ENCODE data around the gene TIE1. TPM values are rescaled to one million over a fixed set of nuclear protein-coding genes. Genes with fewer than 3 reads are reported as not detected.

Gene TIE1
- total and polyA plus RNA-seq, 12 donors, result 5.0 to 49.8 (median 27.0) TPM

DNA sequence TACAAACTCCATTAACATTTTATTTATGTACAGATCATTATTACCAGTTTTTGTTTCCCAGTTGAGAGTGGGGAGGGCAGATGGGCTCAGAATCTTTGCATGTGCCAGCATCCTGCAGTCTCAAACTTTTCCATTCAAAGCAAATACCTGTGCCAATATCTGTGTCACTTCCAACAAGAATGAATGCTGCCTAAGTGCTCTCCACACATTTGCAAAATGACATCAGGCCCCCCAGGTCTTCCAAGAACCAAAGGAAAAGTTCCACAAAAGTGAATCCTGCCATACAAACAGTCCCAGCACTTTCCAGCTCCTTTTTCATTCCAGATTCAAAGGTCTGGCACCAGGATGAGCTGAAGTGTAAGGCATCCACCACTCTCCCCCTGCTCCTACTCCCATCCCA is 1.7 kb upstream of the TIE1 start:
- Histone ChIP-seq H3K4me3 (no peak overlapping the region), H3K4me1 (replicated peaks in 1 of 2) (peaks cover 0 to 12% of the 10 kb centered on the region in 2 donors), H3K27ac (no peak overlapping the region), H3K36me3 (replicated peaks in 1 of 2) (no peaks in the 10 kb centered on the region), H3K27me3 (no peaks in the 10 kb centered on the region), H3K9me3 (replicated peaks in 1 of 3) (no peaks in the 10 kb centered on the region)
- TF ChIP-seq POLR2A (IDR thresholded peaks at IDR 0.05) (no peak), CTCF (IDR thresholded peaks at IDR 0.05) (no peak)
- intact Hi-C loops (cut with DNase I), result no loop called here
- no peak for DNase-seq

- Histone ChIP-seq H3K4me1 (replicated peaks in 1 of 2) (no peaks in the 10 kb centered on the region), H3K36me3 (replicated peaks in 1 of 2) (no peaks in the 10 kb centered on the region), H3K9me3 (replicated peaks in 1 of 3) (no peaks in the 10 kb centered on the region), H3K27ac (no peak overlapping the region), H3K4me3 (no peak overlapping the region), H3K27me3 (no peaks in the 10 kb centered on the region)
- WGBS, 4 donors, result 69 to 76% (median 74%) methylated on average over 1 of the region's 1 CpG
- TF ChIP-seq CTCF (IDR thresholded peaks at IDR 0.05) (no peak), POLR2A (IDR thresholded peaks at IDR 0.05) (no peak)
- intact Hi-C loops (cut with DNase I), result no loop called here
- DNase-seq, result no peak
Measured at GRCh38 chr1:43302201-43302600, 1.4 kb downstream of the TIE1 start.

DNA sequence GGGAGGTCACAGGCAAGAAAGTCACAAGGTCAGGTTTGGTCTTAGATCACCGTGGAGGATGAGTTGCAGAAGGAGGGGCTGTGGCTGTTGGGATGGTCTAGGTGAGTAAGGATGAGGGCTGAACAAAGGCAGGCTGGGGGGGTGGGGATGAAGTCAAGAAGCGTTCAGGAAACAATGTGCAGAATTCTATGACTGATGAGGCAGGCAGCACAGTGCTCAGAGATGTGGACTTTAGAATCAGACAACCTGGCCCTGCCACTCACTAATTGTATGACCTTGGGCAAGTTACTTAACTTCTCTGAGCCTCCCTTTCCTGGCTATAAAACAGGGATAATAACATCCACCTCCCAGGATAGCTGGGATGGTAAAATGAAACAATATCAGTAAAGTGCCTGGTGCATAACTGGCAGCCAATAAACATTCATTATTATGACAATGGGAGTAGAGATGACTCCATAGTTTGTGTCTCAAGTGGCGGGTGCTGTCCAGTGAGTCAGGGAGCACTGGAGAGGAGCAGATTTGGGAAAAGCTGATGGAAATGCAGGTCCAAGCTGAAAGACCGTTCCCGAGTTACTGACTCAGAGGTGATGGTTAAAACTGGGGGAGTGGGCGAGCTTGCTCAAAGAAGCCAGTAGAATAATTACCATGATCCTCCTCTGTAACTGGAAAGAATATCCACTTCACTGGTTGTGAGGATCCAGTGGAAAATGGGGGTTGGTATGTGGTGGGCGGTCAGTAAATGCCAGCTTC is 2.1 kb downstream of the TIE1 start:
- no peak overlapping the region for H3K4me3 ChIP-seq
- no peaks in the 10 kb centered on the region for H3K9me3 ChIP-seq (replicated peaks in 1 of 3)
- no peak overlapping the region for H3K27ac ChIP-seq
- no peaks in the 10 kb centered on the region for H3K36me3 ChIP-seq (replicated peaks in 1 of 2)
- no peak for TF ChIP-seq CTCF (IDR thresholded peaks at IDR 0.05)
- no peaks in the 10 kb centered on the region for H3K27me3 ChIP-seq
- intact Hi-C loops (cut with DNase I), result no loop called here
- no peaks in the 10 kb centered on the region for H3K4me1 ChIP-seq (replicated peaks in 1 of 2)
- 74 to 84% (median 76%) methylated on average over 7 of the region's 7 CpGs for WGBS, 4 donors
- no peak for DNase-seq

GRCh38 chr1:43303471-43304313 is 2.9 kb downstream of the TIE1 start:
- no peak overlapping the region for H3K27ac ChIP-seq
- TF ChIP-seq CTCF (IDR thresholded peaks at IDR 0.05), result no peak
- no peak for TF ChIP-seq POLR2A (IDR thresholded peaks at IDR 0.05)
- WGBS, 4 donors, result 67 to 84% (median 74%) methylated on average over 8 of the region's 8 CpGs
- no peaks in the 10 kb centered on the region for H3K9me3 ChIP-seq (replicated peaks in 1 of 3)
- intact Hi-C loops (cut with DNase I), result no loop called here
- no peak overlapping the region for H3K4me3 ChIP-seq
- no peak for DNase-seq
- H3K4me1 ChIP-seq (replicated peaks in 1 of 2), result no peaks in the 10 kb centered on the region
- H3K36me3 ChIP-seq (replicated peaks in 1 of 2), result no peaks in the 10 kb centered on the region
- H3K27me3 ChIP-seq, result no peaks in the 10 kb centered on the region
